Measurements from ENCODE around the gene TRIM54. TPM values are rescaled to one million over a fixed set of nuclear protein-coding genes. Genes with fewer than 3 reads are reported as not detected.

TRIM54 gene
- polyA plus RNA-seq (2014; cell fraction: cytosol; rRNA removed), result not detected in 2 replicates
- polyA plus RNA-seq (2014; cell fraction: nucleus; rRNA removed), result 0.41 and 0.88 TPM in 2 replicates

- DNase-seq (ENCODE audit: low spot score), result no peak
These were observed at the start of gene TRIM54 for GRCh38 chr2:27281855-27282559. TSS of gene TRIM54 (plus strand) at chr2:27282429. CDS start at chr2:27282732, 303 bp downstream.

- DNase-seq (ENCODE audit: low spot score), result no peak
These were observed 48.9 kb upstream of the TRIM54 start for GRCh38 chr2:27233341-27233740.

GRCh38 chr2:27236136-27236535, 46.1 kb upstream of the TRIM54 start:
- no peak for DNase-seq (ENCODE audit: low spot score)

- DNase-seq (ENCODE audit: low spot score), result no peak
These were observed 45.6 kb upstream of the TRIM54 start for GRCh38 chr2:27236626-27237025.

GRCh38 chr2:27237341-27237945, 44.8 kb upstream of the TRIM54 start:
- no peak for DNase-seq (ENCODE audit: low spot score)

GRCh38 chr2:27238976-27239375, 43.3 kb upstream of the TRIM54 start:
- DNase-seq (ENCODE audit: low spot score), result no peak

- DNase-seq (ENCODE audit: low spot score), result no peak
These were observed 41.8 kb upstream of the TRIM54 start for GRCh38 chr2:27240406-27240805.

GRCh38 chr2:27241761-27242613, 40.2 kb upstream of the TRIM54 start:
- DNase-seq (ENCODE audit: low spot score), result no peak

GRCh38 chr2:27242614-27242951, 39.6 kb upstream of the TRIM54 start:
- no peak for DNase-seq (ENCODE audit: low spot score)

GRCh38 chr2:27243391-27244130, 38.7 kb upstream of the TRIM54 start:
- DNase-seq (ENCODE audit: low spot score), result no peak

GRCh38 chr2:27245116-27245515, 37.1 kb upstream of the TRIM54 start:
- DNase-seq (ENCODE audit: low spot score), result no peak

- DNase-seq (ENCODE audit: low spot score), result no peak
These were observed 36.6 kb upstream of the TRIM54 start for GRCh38 chr2:27245626-27246025.

GRCh38 chr2:27247893-27248292, 34.3 kb upstream of the TRIM54 start:
- no peak for DNase-seq (ENCODE audit: low spot score)

GRCh38 chr2:27249159-27249890, 32.9 kb upstream of the TRIM54 start:
- no peak for DNase-seq (ENCODE audit: low spot score)

GRCh38 chr2:27249891-27250651, 32.2 kb upstream of the TRIM54 start:
- DNase-seq (ENCODE audit: low spot score), result peak; percentile 54

GRCh38 chr2:27250652-27251379, 31.4 kb upstream of the TRIM54 start:
- no peak for DNase-seq (ENCODE audit: low spot score)

GRCh38 chr2:27251766-27252165, 30.5 kb upstream of the TRIM54 start:
- no peak for DNase-seq (ENCODE audit: low spot score)

- DNase-seq (ENCODE audit: low spot score), result no peak
These were observed 27.0 kb upstream of the TRIM54 start for GRCh38 chr2:27255187-27255586.

GRCh38 chr2:27255660-27256059, 26.6 kb upstream of the TRIM54 start:
- no peak for DNase-seq (ENCODE audit: low spot score)
